PC-9 (cell line): Measurements from ENCODE around the gene SOCS1. TPM values are rescaled to one million over a fixed set of nuclear protein-coding genes. Genes with fewer than 3 reads are reported as not detected.
A peak's percentile ranks its signal among the peaks of the same experiment; 100 is the strongest.

Experiments
- BruUV-seq: library from RNA; stranded (reverse); fragments of 400-500 nt; replicated peaks from 2 replicates; lab custom pipeline; 2021; lab: Mats Ljungman, UMichigan
- CTCF ChIA-PET: fragments of 300-600 bp; sonication (Branson Sonifier 250); formaldehyde crosslinking; loops from one replicate; lab custom pipeline; 2022; ENCODE audit warnings: antibody characterized with exemption; lab: Charles Lee
- POLR2A ChIA-PET: fragments of 300-600 bp; sonication (Branson Sonifier 250); formaldehyde crosslinking; loops from one replicate; lab custom pipeline; 2022; ENCODE audit warnings: antibody characterized with exemption; ENCODE audit not compliant: unreplicated experiment; lab: Charles Lee
- DNase-seq, 2 experiments: peaks; one replicate each; pipeline versions ENCODE4 v3.0.0 to v3.0.0-alpha.2; 2015 to 2022; ENCODE audit warnings: mixed read lengths in 1 of 2
- H2AFZ ChIP-seq: fragments of 200-600 bp; sonication (generic); 2 replicates; pipeline ENCODE4 v1.8.1; 2017; ENCODE audit warnings: antibody characterized with exemption
- H3F3A ChIP-seq: fragments of 200-600 bp; sonication (generic); 2 replicates; pipeline ENCODE4 v1.8.1; 2017; ENCODE audit warnings: antibody characterized with exemption, mild to moderate bottlenecking, low read depth; ENCODE audit not compliant: insufficient read depth
- H3K27ac ChIP-seq: fragments of 200-600 bp; sonication (generic); 2 replicates; pipeline ENCODE4 v1.6.1; 2016; ENCODE audit warnings: mixed run types
- H3K27me3 ChIP-seq: fragments of 200-600 bp; sonication (generic); 2 replicates; pipeline ENCODE4 v1.6.1; 2016; ENCODE audit warnings: low read depth, mixed run types; ENCODE audit not compliant: insufficient read depth
- H3K36me3 ChIP-seq: fragments of 200-600 bp; sonication (generic); 2 replicates; pipeline ENCODE4 v1.6.1; 2016; ENCODE audit warnings: low read depth, mixed run types
- H3K4me1 ChIP-seq: fragments of 200-600 bp; sonication (generic); replicated peaks from 2 replicates; pipeline ENCODE4 v1.6.1; 2016; ENCODE audit warnings: mixed run types; ENCODE audit not compliant: insufficient read depth
- H3K4me2 ChIP-seq: fragments of 200-600 bp; sonication (generic); 2 replicates; pipeline ENCODE4 v1.6.1; 2017; ENCODE audit warnings: mixed run types
- H3K4me3 ChIP-seq: fragments of 200-600 bp; sonication (generic); 2 replicates; pipeline ENCODE4 v1.6.1; 2016; ENCODE audit warnings: mixed run types
- H3K79me2 ChIP-seq: fragments of 200-600 bp; sonication (generic); 2 replicates; pipeline ENCODE4 v1.6.1; 2017; ENCODE audit warnings: low read depth, mixed run types
- H3K9me2 ChIP-seq: fragments of 200-600 bp; sonication (generic); 2 replicates; pipeline ENCODE4 v1.8.1; 2017; ENCODE audit warnings: mild to moderate bottlenecking; ENCODE audit not compliant: insufficient read depth
- H3K9me3 ChIP-seq: fragments of 200-600 bp; sonication (generic); 2 replicates; pipeline ENCODE4 v1.8.1; 2016; ENCODE audit warnings: low read depth; ENCODE audit not compliant: insufficient read depth
- H4K20me1 ChIP-seq: fragments of 200-600 bp; sonication (generic); 2 replicates; pipeline ENCODE4 v1.8.1; 2017; ENCODE audit not compliant: insufficient read depth
- CTCF ChIP-seq: fragments of 200-600 bp; sonication (generic); conservative IDR thresholded peaks from 2 replicates; pipeline ENCODE4 v1.6.1; 2017; ENCODE audit warnings: mixed run types, antibody characterized with exemption, mild to moderate bottlenecking, moderate library complexity
- EZH2 ChIP-seq: fragments of 200-600 bp; sonication (generic); IDR thresholded peaks from 2 replicates; pipeline ENCODE4 v1.8.0; 2017; ENCODE audit warnings: antibody characterized with exemption, low read depth
- intact Hi-C: fragments of 100-400 bp; cut with micrococcal nuclease; formaldehyde crosslinking; loops from one replicate; pipeline ENCODE4 v1.10.0; 2022; ENCODE audit not compliant: unreplicated experiment
- total RNA-seq: library from RNA; stranded (reverse); gene quantifications from 2 replicates; pipeline ENCODE4 v1.2.3, GENCODE V29; 2021

The SOCS1 gene
- total RNA-seq, 1 experiment from 2014 or later, result 4.6 TPM

GRCh38 chr16:11219178-11219577 lies 36.8 kb downstream of the SOCS1 start:
- no peak overlapping the region for H3K4me3 ChIP-seq
- H3K27me3 ChIP-seq, result no peaks in the 10 kb centered on the region
- no peak for DNase-seq
- ChIA-PET CTCF (no interaction called here), POLR2A (no interaction called here)
- H3K9me2 ChIP-seq, result no peaks in the 10 kb centered on the region
- intact Hi-C loops, result no loop called here
- H4K20me1 ChIP-seq, result no peaks in the 10 kb centered on the region
- no peak overlapping the region for H2AFZ ChIP-seq
- TF ChIP-seq CTCF, result no peak
- TF ChIP-seq EZH2, result no peak
- no peaks in the 10 kb centered on the region for H3F3A ChIP-seq
- BruUV-seq, result no TSS peak
- peaks cover 13% of the 10 kb centered on the region for H3K9me3 ChIP-seq
- H3K27ac ChIP-seq, result no peak overlapping the region
- no peaks in the 10 kb centered on the region for H3K36me3 ChIP-seq
- H3K4me1 ChIP-seq, result no peaks in the 10 kb centered on the region
- H3K4me2 ChIP-seq, result no peak overlapping the region
- no peaks in the 10 kb centered on the region for H3K79me2 ChIP-seq

GRCh38 chr16:11218604-11218962 lies 37.4 kb downstream of the SOCS1 start:
- Histone ChIP-seq H3K36me3 (no peaks in the 10 kb centered on the region), H4K20me1 (no peaks in the 10 kb centered on the region), H3K9me2 (no peaks in the 10 kb centered on the region), H3K4me1 (no peaks in the 10 kb centered on the region), H3K27me3 (no peaks in the 10 kb centered on the region), H3K9me3 (peaks cover 13% of the 10 kb centered on the region), H3K79me2 (no peaks in the 10 kb centered on the region), H2AFZ (no peak overlapping the region), H3K27ac (no peak overlapping the region), H3K4me3 (no peak overlapping the region), H3F3A (no peaks in the 10 kb centered on the region), H3K4me2 (no peak overlapping the region)
- no peak for DNase-seq
- ChIA-PET POLR2A (interaction anchor here (0.7 kb wide), 1 partner anchor 1263 kb away, joined by 3 read pairs; no protein-coding TSS in a partner anchor), CTCF (interaction anchor here (0.8 kb wide), 1 partner anchor 235 kb away, joined by 9 read pairs; no protein-coding TSS in a partner anchor)
- no TSS peak for BruUV-seq
- TF ChIP-seq CTCF (peak; percentile 77), EZH2 (no peak)
- intact Hi-C loops, result no loop called here

DNA sequence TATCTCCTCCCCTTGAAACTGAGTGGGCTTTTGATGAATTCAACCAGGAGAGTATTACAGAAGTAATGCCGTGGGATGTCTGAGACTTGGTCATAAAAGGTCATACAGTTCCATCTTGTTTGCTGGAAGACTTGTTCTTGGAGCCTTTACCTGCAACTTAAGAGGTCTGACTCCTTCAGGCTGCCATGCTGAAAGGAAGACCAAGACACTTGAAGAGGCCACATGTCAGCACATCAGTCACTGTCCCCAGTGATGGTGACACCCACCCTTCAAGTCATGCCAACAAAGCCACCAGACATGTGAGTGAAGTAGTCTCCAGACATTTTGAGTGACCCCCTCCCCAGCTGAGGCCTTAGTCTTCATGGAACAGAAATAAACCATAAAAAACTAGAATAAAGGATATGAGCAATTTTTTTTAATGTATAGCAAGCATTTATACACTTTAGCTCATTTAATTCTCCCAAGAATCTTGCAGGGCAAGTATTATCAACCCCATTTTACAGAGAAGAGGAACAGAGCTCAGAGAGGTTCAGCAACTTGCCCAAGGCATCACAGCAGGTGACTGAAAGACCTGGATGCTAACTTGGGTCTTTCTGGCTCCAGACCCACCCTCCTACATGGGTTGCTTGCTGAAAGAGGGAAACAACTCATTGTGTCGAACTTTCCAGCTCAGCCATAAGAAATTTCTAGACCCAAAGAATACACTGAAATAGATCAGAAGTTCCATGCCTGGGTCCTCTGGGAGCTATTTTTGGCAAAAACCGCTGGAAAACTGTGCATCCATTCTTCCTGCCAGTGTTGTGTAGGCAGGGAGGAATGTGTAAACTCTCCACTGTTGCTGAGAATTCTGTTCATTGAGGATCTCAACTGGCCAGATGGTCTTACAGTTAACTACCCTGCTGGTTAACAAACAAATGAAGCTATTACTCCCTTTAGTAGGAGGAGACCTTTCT lies 38.1 kb downstream of the SOCS1 start:
- POLR2A ChIA-PET, result interaction anchor here (0.7 kb wide), 1 partner anchor 1264 kb away, joined by 3 read pairs; no protein-coding TSS in a partner anchor
- Histone ChIP-seq H3K9me3 (peaks cover 13% of the 10 kb centered on the region), H3K36me3 (no peaks in the 10 kb centered on the region)

More for the DNA sequence above, 38.1 kb downstream of the SOCS1 start:
- no peaks in the 10 kb centered on the region for H3K27me3 ChIP-seq
- TF ChIP-seq EZH2, result no peak
- no peak for TF ChIP-seq CTCF
- no peak for DNase-seq
- H3K9me2 ChIP-seq, result no peaks in the 10 kb centered on the region
- no peak overlapping the region for H2AFZ ChIP-seq
- no peak overlapping the region for H3K4me2 ChIP-seq
- BruUV-seq, result no TSS peak
- CTCF ChIA-PET, result interaction anchor here (0.8 kb wide), 1 partner anchor 234 kb away, joined by 9 read pairs; no protein-coding TSS in a partner anchor
- H3K4me3 ChIP-seq, result no peak overlapping the region
- intact Hi-C loops, result no loop called here
- H3K79me2 ChIP-seq, result no peaks in the 10 kb centered on the region
- no peak overlapping the region for H3K27ac ChIP-seq
- no peaks in the 10 kb centered on the region for H3K4me1 ChIP-seq
- no peaks in the 10 kb centered on the region for H4K20me1 ChIP-seq
- H3F3A ChIP-seq, result no peaks in the 10 kb centered on the region
